ENCODE data around the gene MOCOS.

- no peak for TF ChIP-seq CTCF (conservative IDR thresholded peaks at IDR 0.05; ENCODE audit: low read length)
- TF ChIP-seq EZH2phosphoT487 (IDR thresholded peaks at IDR 0.05; ENCODE audit: borderline replicate concordance, low read depth, low read length) = no peak
Measured at GRCh38 chr18:36249392-36249791, 62.1 kb downstream of the MOCOS start.
